Central memory CD8-positive, alpha-beta T cell (primary cell): Measurements from ENCODE around the gene GPHN.

Experiments
- ATAC-seq: fragments of 150-1000 bp; cut with Tn5 transposase; replicated peaks from 2 replicates; pipeline ENCODE4 v1.10.0; 2022; ENCODE audit warnings: mild to moderate bottlenecking, moderate FRiP score, moderate number of reproducible peaks; ENCODE audit not compliant: poor library complexity, severe bottlenecking; ENCODE audit errors: extremely low read depth
- DNase-seq, 2 donors: peaks; one replicate each; pipeline ENCODE4 v3.0.0; 2021; ENCODE audit warnings: low spot score in 2 of 2
- H3K27ac Mint-ChIP-seq: one replicate; pipeline ENCODE4 v1.8.0; 2022; ENCODE audit warnings: low read depth, mild to moderate bottlenecking, moderate library complexity, mixed read lengths
- H3K27me3 Mint-ChIP-seq: one replicate; pipeline ENCODE4 v1.8.0; 2022; ENCODE audit warnings: mixed read lengths
- H3K36me3 Mint-ChIP-seq: one replicate; pipeline ENCODE4 v1.8.0; 2022; ENCODE audit warnings: mild to moderate bottlenecking, moderate library complexity, mixed read lengths; ENCODE audit not compliant: insufficient read depth
- H3K4me1 Mint-ChIP-seq: one replicate; pipeline ENCODE4 v1.8.0; 2022; ENCODE audit warnings: mixed read lengths
- H3K4me3 Mint-ChIP-seq: one replicate; pipeline ENCODE4 v1.8.0; 2022; ENCODE audit warnings: mild to moderate bottlenecking, moderate library complexity, mixed read lengths
- H3K9me3 Mint-ChIP-seq: one replicate; pipeline ENCODE4 v1.8.0; 2022; ENCODE audit warnings: mixed read lengths

GPHN gene

DNA sequence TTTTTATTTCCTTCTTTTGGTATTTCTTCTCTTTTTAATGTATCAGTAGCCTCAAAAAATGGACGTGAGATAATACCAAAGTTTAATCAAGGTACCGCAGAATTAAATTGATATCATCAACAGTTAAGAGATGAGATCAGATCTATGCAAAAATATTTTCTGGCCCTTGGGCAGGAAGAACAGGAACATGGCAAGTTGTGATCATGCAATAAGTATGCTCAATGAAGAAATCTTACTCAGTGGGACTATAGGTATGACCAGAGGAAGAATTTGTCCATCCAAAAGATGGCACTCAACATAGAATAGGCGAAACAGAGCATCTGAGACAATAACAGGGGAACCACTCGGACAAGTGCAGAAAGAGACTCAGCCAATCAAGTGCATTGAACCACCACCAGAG lies 680.4 kb downstream of the GPHN start:
- no peaks in the 10 kb centered on the region for H3K4me1 Mint-ChIP-seq

DNA sequence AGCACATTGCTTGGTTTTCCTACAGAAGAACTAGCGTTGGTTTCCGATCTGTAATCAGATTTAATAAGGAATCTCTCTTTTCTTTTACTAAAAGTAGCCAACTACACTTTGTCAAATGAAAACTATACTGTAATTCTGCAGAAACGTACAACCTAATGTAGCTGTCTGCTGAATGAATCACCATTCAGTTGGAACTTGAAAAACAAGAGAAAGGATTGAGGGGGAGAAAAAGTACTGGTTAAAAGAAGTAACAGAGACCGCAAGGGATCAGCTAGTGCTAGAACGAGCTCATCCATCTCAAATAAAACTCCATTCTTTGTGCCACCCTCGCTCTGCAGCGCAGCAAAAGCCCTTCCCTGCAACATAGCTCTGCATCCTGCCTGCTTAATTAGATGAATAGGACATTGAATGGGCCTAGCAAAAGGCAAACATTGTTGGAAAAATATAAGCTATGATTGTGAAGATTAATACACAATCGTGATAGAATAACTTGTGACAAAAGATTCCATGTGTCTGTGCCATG lies 683.9 kb downstream of the GPHN start:
- no peaks in the 10 kb centered on the region for H3K4me1 Mint-ChIP-seq
- H3K36me3 Mint-ChIP-seq, result peaks cover 1% of the 10 kb centered on the region
- H3K9me3 Mint-ChIP-seq, result no peaks in the 10 kb centered on the region
- H3K27ac Mint-ChIP-seq, result no peak overlapping the region
- ATAC-seq (no peak), DNase-seq (no peak)
- no peaks in the 10 kb centered on the region for H3K27me3 Mint-ChIP-seq
- H3K4me3 Mint-ChIP-seq, result no peak overlapping the region

More for the DNA sequence above, 680.4 kb downstream of the GPHN start:
- DNase-seq, result no peak
- no peaks in the 10 kb centered on the region for H3K27me3 Mint-ChIP-seq
- H3K27ac Mint-ChIP-seq, result no peak overlapping the region
- no peak for ATAC-seq
- no peaks in the 10 kb centered on the region for H3K9me3 Mint-ChIP-seq
- no peak overlapping the region for H3K4me3 Mint-ChIP-seq
- no peaks in the 10 kb centered on the region for H3K36me3 Mint-ChIP-seq

DNA sequence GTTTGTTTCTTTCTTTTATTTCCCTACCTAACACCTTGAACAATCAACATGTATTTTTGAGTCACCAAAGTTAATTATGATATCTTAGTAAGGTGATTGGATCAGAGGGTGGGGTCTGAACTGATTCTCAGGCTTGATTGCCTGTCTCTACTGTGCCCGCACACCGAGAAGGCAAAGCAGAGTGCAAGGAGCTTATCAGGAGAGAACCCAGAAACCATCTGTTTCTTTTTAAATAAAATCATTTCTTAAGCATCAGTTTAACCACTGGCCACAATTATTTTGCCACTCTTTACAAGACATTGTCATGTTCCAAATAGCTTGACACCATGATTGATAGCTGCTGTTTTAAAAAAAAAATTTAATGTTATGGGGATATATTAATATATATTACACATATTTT lies 684.4 kb downstream of the GPHN start:
- Mint-ChIP-seq H3K27me3 (no peaks in the 10 kb centered on the region), H3K27ac (no peak overlapping the region), H3K9me3 (no peaks in the 10 kb centered on the region), H3K4me3 (no peak overlapping the region), H3K36me3 (peaks cover 1% of the 10 kb centered on the region), H3K4me1 (no peaks in the 10 kb centered on the region)
- no peak for ATAC-seq
- no peak for DNase-seq

GRCh38 chr14:67195279-67195678 lies 687.3 kb downstream of the GPHN start:
- peaks cover 7% of the 10 kb centered on the region for H3K27me3 Mint-ChIP-seq
- ATAC-seq (no peak), DNase-seq (no peak)
- no peaks in the 10 kb centered on the region for H3K9me3 Mint-ChIP-seq
- H3K27ac Mint-ChIP-seq, result no peak overlapping the region
- peaks cover 1% of the 10 kb centered on the region for H3K36me3 Mint-ChIP-seq
- no peak overlapping the region for H3K4me3 Mint-ChIP-seq
- no peaks in the 10 kb centered on the region for H3K4me1 Mint-ChIP-seq

DNA sequence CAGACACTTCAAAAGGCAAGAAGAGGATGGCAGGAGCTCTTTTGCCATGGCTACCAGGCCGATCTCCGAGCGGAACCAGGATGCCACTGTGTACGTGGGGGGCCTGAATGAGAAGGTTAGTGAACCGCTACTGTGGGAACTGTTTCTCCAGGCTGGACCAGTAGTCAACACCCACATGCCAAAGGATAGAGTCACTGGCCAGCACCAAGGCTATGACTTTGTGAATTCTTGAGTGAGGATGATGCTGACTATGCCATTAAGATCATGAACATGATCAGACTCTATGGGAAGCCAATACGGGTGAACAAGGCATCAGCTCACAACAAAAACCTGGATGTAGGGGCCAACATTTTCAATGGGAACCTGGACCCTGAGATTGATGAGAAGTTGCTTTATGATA lies 691.1 kb downstream of the GPHN start:
- H3K27ac Mint-ChIP-seq, result no peak overlapping the region
- no peaks in the 10 kb centered on the region for H3K4me1 Mint-ChIP-seq
- no peaks in the 10 kb centered on the region for H3K9me3 Mint-ChIP-seq
- ATAC-seq (no peak), DNase-seq (no peak)
- H3K36me3 Mint-ChIP-seq, result peaks cover 1% of the 10 kb centered on the region
- H3K27me3 Mint-ChIP-seq, result peaks cover 37% of the 10 kb centered on the region
- H3K4me3 Mint-ChIP-seq, result no peak overlapping the region

DNA sequence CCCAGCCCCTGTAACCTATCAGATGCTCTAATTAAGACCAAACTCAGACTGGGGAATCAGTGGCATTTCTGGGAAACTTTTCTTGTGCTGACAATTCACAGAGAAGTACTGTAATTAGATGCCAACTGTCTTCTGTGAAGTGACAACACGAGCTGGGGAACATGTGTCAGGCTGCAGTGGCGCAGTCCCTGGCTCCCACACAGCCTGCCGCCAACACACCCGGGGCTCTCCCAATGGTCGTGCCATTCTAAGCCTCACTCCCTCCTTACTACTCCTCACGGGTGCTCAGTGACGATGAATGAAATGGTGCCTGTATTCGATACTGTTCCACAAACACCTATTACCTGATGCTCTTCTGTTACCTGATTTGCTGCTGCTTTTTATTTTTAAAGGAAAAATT lies 699.9 kb downstream of the GPHN start:
- H3K36me3 Mint-ChIP-seq, result no peaks in the 10 kb centered on the region
- DNase-seq (no peak), ATAC-seq (no peak)
- H3K4me1 Mint-ChIP-seq, result no peaks in the 10 kb centered on the region
- H3K27me3 Mint-ChIP-seq, result peaks cover 33% of the 10 kb centered on the region
- no peak overlapping the region for H3K4me3 Mint-ChIP-seq
- H3K27ac Mint-ChIP-seq, result no peak overlapping the region
- no peaks in the 10 kb centered on the region for H3K9me3 Mint-ChIP-seq

GRCh38 chr14:67218126-67218525 lies 710.2 kb downstream of the GPHN start:
- Mint-ChIP-seq H3K27me3 (peaks cover 22% of the 10 kb centered on the region), H3K4me3 (no peak overlapping the region), H3K36me3 (no peaks in the 10 kb centered on the region), H3K4me1 (no peaks in the 10 kb centered on the region), H3K9me3 (no peaks in the 10 kb centered on the region), H3K27ac (no peak overlapping the region)
- no peak for ATAC-seq
- DNase-seq, result no peak

GRCh38 chr14:67221248-67221981 lies 713.5 kb downstream of the GPHN start:
- Mint-ChIP-seq H3K27ac (no peak overlapping the region), H3K27me3 (peaks cover 36% of the 10 kb centered on the region), H3K4me1 (no peaks in the 10 kb centered on the region), H3K9me3 (no peaks in the 10 kb centered on the region), H3K36me3 (no peaks in the 10 kb centered on the region), H3K4me3 (no peak overlapping the region)
- no peak for ATAC-seq
- DNase-seq, result no peak

DNA sequence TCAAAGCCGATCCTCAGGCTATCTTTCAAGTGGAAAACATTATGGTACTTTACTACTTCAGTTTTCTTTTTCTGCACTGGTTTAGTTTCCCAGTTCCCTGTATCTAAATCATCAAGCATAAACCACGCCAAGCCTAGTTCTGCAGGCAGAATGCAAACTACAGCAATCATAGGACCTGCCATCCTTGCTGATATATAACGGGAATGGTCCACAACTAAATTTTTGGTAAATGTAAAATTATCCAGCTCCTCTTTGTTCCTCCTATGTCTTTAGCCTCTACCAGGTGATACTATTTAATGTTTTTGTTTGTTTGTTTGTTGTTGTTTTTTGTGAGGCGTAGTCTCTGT lies 714.0 kb downstream of the GPHN start:
- no peaks in the 10 kb centered on the region for H3K36me3 Mint-ChIP-seq
- peaks cover 36% of the 10 kb centered on the region for H3K27me3 Mint-ChIP-seq
- DNase-seq (no peak), ATAC-seq (no peak)
- no peaks in the 10 kb centered on the region for H3K4me1 Mint-ChIP-seq
- H3K9me3 Mint-ChIP-seq, result no peaks in the 10 kb centered on the region
- no peak overlapping the region for H3K4me3 Mint-ChIP-seq
- H3K27ac Mint-ChIP-seq, result no peak overlapping the region

DNA sequence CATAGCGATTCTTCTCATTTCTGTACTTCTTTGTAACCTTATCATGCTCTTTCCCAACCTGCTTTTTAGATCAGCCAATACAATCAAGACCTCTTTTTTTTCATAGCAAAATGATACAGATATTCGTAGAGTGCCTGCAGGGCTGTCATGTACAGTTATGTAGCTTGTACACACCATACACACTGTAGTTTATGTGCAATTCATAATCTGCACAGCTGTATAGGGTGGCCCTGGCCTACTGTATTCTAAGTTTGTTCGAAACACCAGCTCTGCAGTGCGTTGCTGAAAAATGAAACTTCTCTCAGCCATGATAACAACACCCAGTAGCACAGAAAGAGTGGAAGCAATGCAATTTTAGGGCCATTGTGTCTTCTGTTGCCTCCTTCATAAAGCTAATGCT lies 717.6 kb downstream of the GPHN start:
- no peak overlapping the region for H3K27ac Mint-ChIP-seq
- H3K9me3 Mint-ChIP-seq, result no peaks in the 10 kb centered on the region
- DNase-seq (no peak), ATAC-seq (no peak)
- peaks cover 14% of the 10 kb centered on the region for H3K27me3 Mint-ChIP-seq
- no peaks in the 10 kb centered on the region for H3K36me3 Mint-ChIP-seq
- H3K4me3 Mint-ChIP-seq, result no peak overlapping the region
- H3K4me1 Mint-ChIP-seq, result no peaks in the 10 kb centered on the region

- no peaks in the 10 kb centered on the region for H3K36me3 Mint-ChIP-seq
- no peak overlapping the region for H3K4me3 Mint-ChIP-seq
- ATAC-seq (no peak), DNase-seq (no peak)
- H3K9me3 Mint-ChIP-seq, result no peaks in the 10 kb centered on the region
- no peaks in the 10 kb centered on the region for H3K4me1 Mint-ChIP-seq
- H3K27ac Mint-ChIP-seq, result no peak overlapping the region
- peaks cover 14% of the 10 kb centered on the region for H3K27me3 Mint-ChIP-seq
Measured at GRCh38 chr14:67228325-67228984, 720.5 kb downstream of the GPHN start.
